Measurements from ENCODE around the gene CD8B2.
"Not testable (repeated sequence)": the region's sequence is repeated elsewhere in the genome, so short reads cannot be mapped to it uniquely, and the experiment has no call there.

Gene CD8B2

GRCh38 chr2:106504787-106505186 lies 17.6 kb downstream of the CD8B2 start:
- peak; percentile 37 for ATAC-seq
- not testable (repeated sequence) for DNase-seq; H3K36me3 Mint-ChIP-seq (ENCODE audit: low read depth); H3K27me3 Mint-ChIP-seq; H3K4me3 Mint-ChIP-seq; H3K9me3 Mint-ChIP-seq; H3K27ac Mint-ChIP-seq
- peaks cover 22% of the 10 kb centered on the region for H3K4me1 Mint-ChIP-seq

DNA sequence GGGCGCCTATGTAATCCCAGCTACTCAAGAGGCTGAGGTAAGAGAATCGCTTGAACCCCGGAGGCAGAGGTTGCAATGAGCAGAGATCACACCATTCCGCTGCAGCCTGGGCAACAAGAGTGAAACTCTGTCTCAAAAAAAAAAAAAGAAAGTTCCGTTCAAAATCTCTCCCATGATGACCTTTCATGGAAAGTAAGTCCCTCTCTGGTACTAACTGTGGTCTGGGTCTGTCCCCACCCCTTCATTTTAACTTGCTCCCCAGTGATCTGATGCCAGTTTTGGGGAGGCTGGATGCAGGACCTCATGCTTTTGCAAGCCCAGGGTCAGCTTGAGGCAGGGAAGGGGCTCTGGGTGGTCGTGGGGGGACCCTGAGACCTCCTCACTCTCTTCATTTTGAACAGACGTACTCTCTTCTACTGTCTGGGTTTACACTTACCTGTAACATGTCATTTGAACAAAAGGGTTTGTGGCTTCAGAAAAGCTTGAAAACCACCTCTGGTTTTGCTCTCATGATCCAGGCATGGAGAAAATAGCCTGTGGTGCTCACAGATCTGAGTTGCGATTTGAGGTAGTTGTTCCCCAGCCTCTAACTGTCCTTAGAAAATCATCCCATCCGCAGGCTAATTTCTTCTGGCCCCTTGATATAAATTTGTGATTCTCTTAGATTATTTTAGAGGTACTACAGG lies 19.0 kb downstream of the CD8B2 start:
- not testable (repeated sequence) for DNase-seq; H3K9me3 Mint-ChIP-seq; H3K36me3 Mint-ChIP-seq (ENCODE audit: low read depth); H3K27me3 Mint-ChIP-seq; H3K4me3 Mint-ChIP-seq
- Mint-ChIP-seq H3K4me1 (peaks cover 29% of the 10 kb centered on the region), H3K27ac (peak overlapping the region; percentile 87)
- peak; percentile 68 for ATAC-seq

GRCh38 chr2:106508660-106509373 lies 21.7 kb downstream of the CD8B2 start:
- not testable (repeated sequence) for H3K27me3 Mint-ChIP-seq; H3K9me3 Mint-ChIP-seq; DNase-seq; ATAC-seq; H3K36me3 Mint-ChIP-seq (ENCODE audit: low read depth); H3K4me3 Mint-ChIP-seq; H3K27ac Mint-ChIP-seq
- H3K4me1 Mint-ChIP-seq = peaks cover 39% of the 10 kb centered on the region

GRCh38 chr2:106509374-106509770 lies 22.2 kb downstream of the CD8B2 start:
- H3K9me3 Mint-ChIP-seq; ATAC-seq; DNase-seq; H3K4me3 Mint-ChIP-seq; H3K27me3 Mint-ChIP-seq; H3K27ac Mint-ChIP-seq; H3K36me3 Mint-ChIP-seq (ENCODE audit: low read depth): not testable (repeated sequence)
- H3K4me1 Mint-ChIP-seq = peaks cover 41% of the 10 kb centered on the region

GRCh38 chr2:106510791-106511190 lies 23.6 kb downstream of the CD8B2 start:
- H3K27me3 Mint-ChIP-seq; H3K27ac Mint-ChIP-seq; H3K9me3 Mint-ChIP-seq; ATAC-seq; DNase-seq; H3K36me3 Mint-ChIP-seq (ENCODE audit: low read depth); H3K4me3 Mint-ChIP-seq: not testable (repeated sequence)
- peaks cover 43% of the 10 kb centered on the region for H3K4me1 Mint-ChIP-seq

- not testable (repeated sequence) for H3K27me3 Mint-ChIP-seq; H3K9me3 Mint-ChIP-seq; H3K4me3 Mint-ChIP-seq; H3K27ac Mint-ChIP-seq; H3K36me3 Mint-ChIP-seq (ENCODE audit: low read depth)
- DNase-seq = peak; percentile 27
- ATAC-seq = peak; percentile 73
- H3K4me1 Mint-ChIP-seq = peaks cover 37% of the 10 kb centered on the region
These were observed 24.3 kb downstream of the CD8B2 start for GRCh38 chr2:106511476-106511901.

DNA sequence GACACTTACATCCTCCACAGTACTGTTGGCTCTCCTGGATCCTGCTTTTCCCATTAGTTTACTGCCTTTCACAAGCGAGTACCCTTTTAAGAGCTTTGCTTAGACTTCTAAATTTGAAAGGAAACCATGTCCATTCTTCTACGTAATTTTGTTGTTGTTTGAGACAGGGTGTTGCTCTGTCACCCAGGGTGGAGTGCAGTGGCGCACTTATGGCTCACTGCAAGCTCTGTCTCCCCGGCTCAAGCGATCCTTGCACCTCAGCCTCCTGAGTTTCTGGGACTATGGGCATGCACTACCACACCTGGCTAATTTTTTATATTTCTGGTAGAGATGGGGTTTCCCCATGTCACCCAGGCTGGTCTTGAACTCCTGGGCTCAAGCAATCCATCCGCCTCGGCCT lies 24.8 kb downstream of the CD8B2 start:
- not testable (repeated sequence) for H3K4me3 Mint-ChIP-seq; H3K27ac Mint-ChIP-seq; H3K27me3 Mint-ChIP-seq; H3K9me3 Mint-ChIP-seq; DNase-seq; H3K36me3 Mint-ChIP-seq (ENCODE audit: low read depth)
- peak; percentile 1 for ATAC-seq
- peaks cover 33% of the 10 kb centered on the region for H3K4me1 Mint-ChIP-seq

GRCh38 chr2:106513391-106513790 lies 26.2 kb downstream of the CD8B2 start:
- DNase-seq; H3K36me3 Mint-ChIP-seq (ENCODE audit: low read depth); H3K27ac Mint-ChIP-seq; H3K27me3 Mint-ChIP-seq; H3K4me3 Mint-ChIP-seq; H3K9me3 Mint-ChIP-seq: not testable (repeated sequence)
- peak; percentile 18 for ATAC-seq
- H3K4me1 Mint-ChIP-seq = peaks cover 26% of the 10 kb centered on the region

DNA sequence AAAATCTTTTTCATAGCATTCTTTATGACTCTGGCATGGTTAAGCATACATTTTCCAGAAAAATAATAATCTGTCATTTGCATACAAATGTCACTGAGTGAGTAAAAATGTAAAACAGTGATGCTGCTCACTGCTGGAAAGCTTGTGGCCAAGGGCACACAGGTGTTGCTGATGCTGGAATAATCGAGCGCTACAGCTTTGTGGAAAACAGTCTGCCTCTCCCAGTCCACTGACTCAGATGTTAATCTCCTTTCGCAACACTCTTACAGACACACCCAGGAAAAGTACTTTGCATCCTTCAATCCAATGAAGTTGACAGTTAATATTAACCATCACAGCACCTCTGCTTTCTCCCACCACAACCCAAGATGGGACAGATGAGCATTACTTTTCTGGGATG lies 27.7 kb downstream of the CD8B2 start:
- not testable (repeated sequence) for DNase-seq; H3K36me3 Mint-ChIP-seq (ENCODE audit: low read depth); H3K27me3 Mint-ChIP-seq; H3K9me3 Mint-ChIP-seq; H3K4me3 Mint-ChIP-seq
- H3K27ac Mint-ChIP-seq = peak overlapping the region; percentile 10
- peaks cover 26% of the 10 kb centered on the region for H3K4me1 Mint-ChIP-seq
- peak; percentile 49 for ATAC-seq

DNA sequence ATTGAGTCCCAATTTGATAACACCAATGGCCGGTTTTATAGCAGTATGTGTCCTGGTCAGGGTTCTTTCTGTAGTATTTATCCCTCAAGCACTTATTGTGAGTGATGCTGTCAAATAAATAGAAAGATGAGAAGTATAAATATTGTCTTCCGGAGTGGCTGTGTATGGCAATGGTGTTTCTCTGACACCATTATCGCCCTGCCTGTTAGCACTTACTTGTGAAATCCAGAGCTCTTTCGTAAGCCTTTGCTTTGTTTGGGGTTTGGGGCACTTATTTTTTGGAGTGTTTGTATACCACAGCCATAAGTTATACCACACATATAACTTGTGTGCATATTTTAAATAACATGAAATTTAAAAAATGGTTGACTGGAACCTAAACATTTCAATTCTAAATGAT lies 29.3 kb downstream of the CD8B2 start:
- H3K9me3 Mint-ChIP-seq = no peaks in the 10 kb centered on the region
- no peaks in the 10 kb centered on the region for H3K36me3 Mint-ChIP-seq (ENCODE audit: low read depth)
- H3K27me3 Mint-ChIP-seq = no peaks in the 10 kb centered on the region
- H3K4me1 Mint-ChIP-seq = peaks cover 18% of the 10 kb centered on the region
- ATAC-seq (no peak), DNase-seq (no peak)
- H3K27ac Mint-ChIP-seq = no peak overlapping the region
- H3K4me3 Mint-ChIP-seq = no peak overlapping the region

- Mint-ChIP-seq H3K9me3 (no peaks in the 10 kb centered on the region), H3K36me3 (ENCODE audit: low read depth) (no peaks in the 10 kb centered on the region), H3K4me1 (peaks cover 15% of the 10 kb centered on the region), H3K27me3 (no peaks in the 10 kb centered on the region), H3K4me3 (no peak overlapping the region), H3K27ac (no peak overlapping the region)
- no peak for DNase-seq
- no peak for ATAC-seq
These were observed 29.7 kb downstream of the CD8B2 start for GRCh38 chr2:106516864-106517263.

- Mint-ChIP-seq H3K27ac (no peak overlapping the region), H3K27me3 (no peaks in the 10 kb centered on the region), H3K36me3 (ENCODE audit: low read depth) (no peaks in the 10 kb centered on the region), H3K4me1 (peaks cover 10% of the 10 kb centered on the region), H3K4me3 (no peak overlapping the region), H3K9me3 (no peaks in the 10 kb centered on the region)
- ATAC-seq = no peak
- DNase-seq = no peak
These were observed 30.2 kb downstream of the CD8B2 start for GRCh38 chr2:106517329-106517728.

DNA sequence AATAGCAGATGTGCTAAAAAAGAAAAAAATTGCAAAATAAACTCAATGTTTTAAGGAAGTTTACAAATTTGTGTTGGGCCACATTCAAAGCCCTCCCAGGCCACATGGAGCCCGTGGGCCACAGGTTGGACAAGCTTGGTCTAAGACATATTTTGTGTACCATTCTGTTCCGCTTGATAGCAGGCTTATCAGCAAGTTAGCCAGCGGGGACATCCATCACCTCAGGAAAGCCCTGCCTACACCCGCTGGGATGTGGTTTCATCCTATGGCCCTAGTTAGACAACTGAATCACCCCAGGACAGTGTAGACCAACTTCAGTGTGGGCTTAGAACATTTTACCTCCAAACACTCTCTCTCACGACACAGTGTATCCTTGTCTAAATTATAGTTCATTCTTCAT lies 32.6 kb downstream of the CD8B2 start:
- Mint-ChIP-seq H3K36me3 (ENCODE audit: low read depth) (no peaks in the 10 kb centered on the region), H3K4me3 (no peak overlapping the region), H3K9me3 (peaks cover 5% of the 10 kb centered on the region), H3K27me3 (no peaks in the 10 kb centered on the region), H3K27ac (no peak overlapping the region), H3K4me1 (peaks cover 5% of the 10 kb centered on the region)
- ATAC-seq (no peak), DNase-seq (no peak)

GRCh38 chr2:106521016-106521415 lies 33.9 kb downstream of the CD8B2 start:
- H3K27me3 Mint-ChIP-seq = no peaks in the 10 kb centered on the region
- H3K27ac Mint-ChIP-seq = no peak overlapping the region
- H3K4me1 Mint-ChIP-seq = no peaks in the 10 kb centered on the region
- ATAC-seq (no peak), DNase-seq (no peak)
- H3K36me3 Mint-ChIP-seq (ENCODE audit: low read depth) = no peaks in the 10 kb centered on the region
- peaks cover 5% of the 10 kb centered on the region for H3K9me3 Mint-ChIP-seq
- H3K4me3 Mint-ChIP-seq = no peak overlapping the region

DNA sequence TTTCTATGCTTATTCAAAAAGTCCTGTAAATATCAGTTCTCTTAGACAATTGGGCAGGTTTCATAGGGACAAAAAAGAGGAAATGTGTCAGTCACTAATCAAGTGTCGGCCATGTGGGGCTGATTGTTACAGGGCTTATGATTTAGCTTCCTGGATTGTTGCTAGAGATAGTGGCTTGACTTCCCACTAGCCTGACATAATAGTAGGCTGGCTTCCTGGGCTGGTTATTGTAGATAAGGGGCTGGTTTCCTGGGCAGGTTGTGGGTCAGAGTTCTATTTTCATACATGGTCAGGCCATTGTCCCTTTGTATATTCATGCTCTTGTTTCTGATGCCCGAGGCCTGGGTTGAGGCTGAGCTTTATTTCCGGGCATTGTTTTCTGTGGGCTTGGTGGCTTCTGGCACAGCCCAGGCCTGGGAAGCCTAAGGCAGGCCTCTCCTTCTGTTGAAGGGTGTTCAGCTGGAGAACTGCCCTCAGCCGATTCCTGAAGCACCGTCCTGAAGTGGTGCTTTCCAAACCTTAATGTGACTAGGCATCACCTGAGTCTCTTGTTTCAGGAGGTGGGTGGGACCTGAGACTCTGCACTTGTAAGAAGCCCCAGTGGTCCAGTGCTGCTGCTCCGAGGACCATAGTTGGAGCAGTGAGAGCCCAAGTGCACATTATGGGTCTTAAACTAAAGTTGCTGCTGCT lies 37.0 kb downstream of the CD8B2 start:
- Mint-ChIP-seq H3K36me3 (ENCODE audit: low read depth) (no peaks in the 10 kb centered on the region), H3K4me1 (no peaks in the 10 kb centered on the region), H3K4me3 (no peak overlapping the region), H3K9me3 (peaks cover 5% of the 10 kb centered on the region), H3K27ac (no peak overlapping the region), H3K27me3 (peaks cover 3% of the 10 kb centered on the region)
- ATAC-seq = no peak
- no peak for DNase-seq

Data from activated naive CD8-positive, alpha-beta T cell treated with anti-CD3 and anti-CD28 coated beads, Interleukin-2, amount 50 U/mL, for 24 hours (primary cell).